HepG2 (cell line): Measurements from ENCODE around the gene OVAAL. TPM values are rescaled to one million over a fixed set of nuclear protein-coding genes. Genes with fewer than 3 reads are reported as not detected.

ENCODE experiments used
- ATAC-seq: fragments of 200-7000 bp; cut with Tn5 transposase; 3 replicates; pipeline ENCODE4 v1.9.1; 2020; ENCODE audit warnings: mild to moderate bottlenecking, moderate library complexity
- BruUV-seq: library from RNA; stranded (reverse); fragments of 400-500 nt; replicated peaks from 2 replicates; lab custom pipeline; 2021; lab: Mats Ljungman, UMichigan
- CTCF ChIA-PET: fragments of 300-600 bp; formaldehyde crosslinking; extraction: SDS; loops from one replicate; lab custom pipeline; 2021; ENCODE audit warnings: low total read pairs, inconsistent platforms, low intra/inter-chr PET ratio; lab: Yijun Ruan, JAX
- POLR2A ChIA-PET: fragments of 350-600 bp; sonication (Branson Sonifier 250); formaldehyde crosslinking; loops from one replicate; lab custom pipeline; 2020; ENCODE audit warnings: antibody characterized with exemption, inconsistent platforms; lab: Yijun Ruan, JAX
- DNase-seq: peaks from one replicate; pipeline ENCODE4 v3.0.0-alpha.2; 2015; ENCODE audit warnings: low spot score
- FAIRE-seq: peaks from 3 replicates; lab custom pipeline; 2011; peaks lifted over from hg19 to GRCh38; lab: Jason Lieb, UNC
- H2AFZ ChIP-seq: one replicate; pipeline ENCODE4 v1.6.1; 2011; ENCODE audit warnings: low read length, inconsistent platforms
- H3K27ac ChIP-seq: fragments of 300-600 bp; 3 replicates; pipeline ENCODE4 v1.8.0; 2011; ENCODE audit warnings: mixed run types, mild to moderate bottlenecking, mixed read lengths, low read length, inconsistent platforms; ENCODE audit not compliant: insufficient read depth; ENCODE audit errors: extremely low read length
- H3K27me3 ChIP-seq, 2 experiments: fragments of 200-600 bp in 1 of 2; 2 replicates in 1 of 2; 3 replicates in 1 of 2; pipeline versions ENCODE4 v1.6.0 to v1.8.0; 2011; ENCODE audit warnings: low read length in 2 of 2, mild to moderate bottlenecking in 2 of 2, moderate library complexity in 2 of 2, inconsistent platforms in 1 of 2; ENCODE audit not compliant: insufficient read depth in 2 of 2, control insufficient read depth in 1 of 2
- H3K36me3 ChIP-seq, 2 experiments: fragments of 200-600 bp in 1 of 2; replicated peaks in 1 of 2; 2 replicates in 1 of 2; 3 replicates in 1 of 2; pipeline versions ENCODE4 v1.5.1 to v1.8.0; 2011; ENCODE audit warnings: low read length in 2 of 2, inconsistent platforms in 1 of 2; ENCODE audit not compliant: insufficient read depth in 2 of 2, control insufficient read depth in 1 of 2
- H3K4me1 ChIP-seq: 2 replicates; pipeline ENCODE4 v1.5.1; 2012; ENCODE audit warnings: low read length, inconsistent platforms; ENCODE audit not compliant: insufficient read depth
- H3K4me2 ChIP-seq: 2 replicates; pipeline ENCODE4 v1.6.0; 2011; ENCODE audit warnings: low read depth, low read length, inconsistent platforms
- H3K4me3 ChIP-seq, 3 experiments: fragments of 200-600 bp in 1 of 3; sonication (generic), shearing (Covaris generic) in 1 of 3; replicated peaks in 1 of 3; 2 replicates each; pipeline ENCODE4 v1.5.1; 2011 to 2016; ENCODE audit warnings: low read length in 3 of 3, inconsistent platforms in 2 of 3, low read depth in 2 of 3, mild to moderate bottlenecking in 2 of 3, control low read depth in 1 of 3, mixed read lengths in 1 of 3; ENCODE audit not compliant: insufficient read depth in 1 of 3
- H3K79me2 ChIP-seq: one replicate; pipeline ENCODE4 v1.6.1; 2011; ENCODE audit warnings: low read length, inconsistent platforms; ENCODE audit not compliant: insufficient read depth
- H3K9ac ChIP-seq: 2 replicates; pipeline ENCODE4 v1.6.0; 2011; ENCODE audit warnings: mild to moderate bottlenecking, low read depth, low read length, inconsistent platforms; ENCODE audit not compliant: insufficient read depth
- H3K9me3 ChIP-seq: 2 replicates; pipeline ENCODE4 v1.5.1; 2012; ENCODE audit warnings: mild to moderate bottlenecking, low read length
- H4K20me1 ChIP-seq: 2 replicates; pipeline ENCODE4 v1.6.0; 2011; ENCODE audit warnings: inconsistent platforms, mild to moderate bottlenecking, low read length, moderate library complexity; ENCODE audit not compliant: insufficient read depth
- NKX3-1 ChIP-seq: sonication (generic); formaldehyde crosslinking; IDR thresholded peaks from 2 replicates; pipeline ENCODE4 v1.5.0; 2020; ENCODE audit warnings: missing genetic modification reagents
- NR3C1 ChIP-seq: sonication (generic); formaldehyde crosslinking; IDR thresholded peaks from 2 replicates; pipeline ENCODE4 v1.4.0; 2020; ENCODE audit warnings: missing genetic modification reagents
- PBX2 ChIP-seq: IDR thresholded peaks from 2 replicates; pipeline ENCODE4 v1.6.1; 2016; ENCODE audit warnings: control low read depth
- PHF21A ChIP-seq: sonication (generic); formaldehyde crosslinking; IDR thresholded peaks from 2 replicates; pipeline ENCODE4 v1.5.0; 2020; ENCODE audit warnings: mild to moderate bottlenecking, missing genetic modification reagents
- SNAPC4 ChIP-seq: sonication (generic); formaldehyde crosslinking; IDR thresholded peaks from 2 replicates; pipeline ENCODE4 v1.4.0; 2020; ENCODE audit warnings: mild to moderate bottlenecking, missing genetic modification reagents
- TBL1XR1 ChIP-seq: fragments of 150-350 bp; IDR thresholded peaks from 2 replicates; pipeline ENCODE4 v1.6.1; 2014; ENCODE audit warnings: borderline replicate concordance, low read length; ENCODE audit not compliant: partially characterized antibody
- ZFX ChIP-seq: sonication (generic); formaldehyde crosslinking; IDR thresholded peaks from 2 replicates; pipeline ENCODE4 v1.4.0; 2020; ENCODE audit warnings: mild to moderate bottlenecking, low read depth, missing genetic modification reagents, moderate library complexity
- ZNF30 ChIP-seq: sonication (generic); formaldehyde crosslinking; IDR thresholded peaks from 2 replicates; pipeline ENCODE4 v1.5.0; 2020; ENCODE audit warnings: mild to moderate bottlenecking, missing genetic modification reagents
- ZNF652 ChIP-seq: IDR thresholded peaks from 2 replicates; pipeline ENCODE4 v1.6.1; 2016; ENCODE audit warnings: low read depth, borderline replicate concordance
- ZNF670 ChIP-seq: sonication (generic); formaldehyde crosslinking; IDR thresholded peaks from 2 replicates; pipeline ENCODE4 v1.8.0; 2022; ENCODE audit warnings: mild to moderate bottlenecking, missing genetic modification reagents, borderline replicate concordance
- WGBS: methylation state at CpG from one replicate; pipeline ENCODE4 v1.1.6; 2017; ENCODE audit warnings: low lambda C conversion rate; 5-methylcytosine and 5-hydroxymethylcytosine counted together
- in situ Hi-C: cut with HindIII; loops from 2 replicates; pipeline ENCODE4 v1.10.0; 2017; ENCODE audit warnings: low pct_unique_long_range_greater_than_20kb; ENCODE audit not compliant: extremely low pct_ligation_motif_present
- intact Hi-C: fragments of 100-400 bp; cut with micrococcal nuclease; formaldehyde crosslinking; loops from one replicate; pipeline ENCODE4 v1.10.0; 2022; ENCODE audit not compliant: unreplicated experiment
- polyA plus RNA-seq, 8 experiments: library from polyadenylated mRNA; depleted of rRNA in 3 of 8; stranded (reverse) in 7 of 8; unstranded in 1 of 8; fragments of >200 nt; fragmentation: Illumina TruSeq in 4 of 8; extraction: Trizol in 4 of 8; gene quantifications; 2 replicates each; pipeline versions ENCODE4 v1.2.1 to v1.2.3, GENCODE V29; 2011 to 2016; ENCODE audit warnings: low read depth in 4 of 8, missing spikeins in 1 of 8, mixed read lengths in 1 of 8; ENCODE audit not compliant: insufficient read depth in 1 of 8
- total RNA-seq, 5 experiments: library from RNA; depleted of rRNA; stranded (reverse); fragments of >200 nt; fragmentation: Illumina TruSeq; extraction: Trizol; gene quantifications; 2 replicates each; pipeline ENCODE4 v1.2.3, GENCODE V29; 2016; ENCODE audit warnings: low read depth in 1 of 5

Gene OVAAL
- total and polyA plus RNA-seq, 2 of the 13 experiments (the other 11 are each of a cell fraction or from before 2014, with no cell fraction given) = 0.04 TPM; not detected in 1

GRCh38 chr1:180510882-180511281, 47.9 kb upstream of the OVAAL start (continued):
- no peak for TF ChIP-seq SNAPC4 (CRISPR knock-in tag)
- no peak for TF ChIP-seq PHF21A (CRISPR knock-in tag)
- TF ChIP-seq NKX3-1 (CRISPR knock-in tag) = no peak
- no peak for TF ChIP-seq TBL1XR1

- intact Hi-C loops (no loop called here), in situ Hi-C loops (loop anchor here (25.0 kb wide), 1 partner anchor 624 kb away; no protein-coding TSS in a partner anchor)
- Histone ChIP-seq H3K79me2 (no peaks in the 10 kb centered on the region), H2AFZ (no peak overlapping the region), H3K4me3 (no peak overlapping the region), H3K4me1 (peaks cover 6% of the 10 kb centered on the region), H3K9me3 (no peaks in the 10 kb centered on the region), H3K9ac (no peak overlapping the region), H3K27me3 (no peaks in the 10 kb centered on the region), H3K36me3 (no peaks in the 10 kb centered on the region), H4K20me1 (no peaks in the 10 kb centered on the region)
- no peak for DNase-seq
- BruUV-seq = no TSS peak
- CTCF ChIA-PET = no interaction called here
- 35% methylated on average over 6 of the region's 6 CpGs for WGBS
- no peak for ATAC-seq
- no peak for TF ChIP-seq ZFX (CRISPR knock-in tag)
- TF ChIP-seq ZNF670 (CRISPR knock-in tag) = no peak
- TF ChIP-seq PBX2 (CRISPR knock-in tag) = 0 out of 2 replicates have a peak, but pooled peaks have one; percentile 25
- TF ChIP-seq ZNF30 (CRISPR knock-in tag) = no peak
- TF ChIP-seq ZNF652 = no peak
- TF ChIP-seq NR3C1 = no peak
- TF ChIP-seq, all 625 proteins: peak for 1
- H3K27ac ChIP-seq = no peak overlapping the region
- no peak for FAIRE-seq
- POLR2A ChIA-PET = interaction anchor here (0.5 kb wide), 1 partner anchor 628 kb away, joined by 3 read pairs; no protein-coding TSS in a partner anchor
- H3K4me2 ChIP-seq = 0 out of 2 replicates have a peak overlapping the region, but pooled peaks have one; percentile 10
These were observed 45.2 kb upstream of the OVAAL start for GRCh38 chr1:180513531-180513930.
